Islet precursor cell (in vitro differentiated cells): Measurements from ENCODE around the gene MAP6D1.

ENCODE experiments used
- DNase-seq: peaks from one replicate; pipeline ENCODE4 v3.0.0-alpha.2; 2018

The MAP6D1 gene

GRCh38 chr3:183825456-183826161 is at the start of gene MAP6D1:
Gene MAP6D1, minus strand, starts transcription at chr3:183825577. Its CDS starts 30 bp downstream, at chr3:183825547.
- DNase-seq, result peak; percentile 89

GRCh38 chr3:183873914-183874313 is 48.5 kb upstream of the MAP6D1 start:
- no peak for DNase-seq

GRCh38 chr3:183871541-183871940 is 46.2 kb upstream of the MAP6D1 start:
- no peak for DNase-seq

GRCh38 chr3:183870563-183870962 is 45.2 kb upstream of the MAP6D1 start:
- no peak for DNase-seq

- no peak for DNase-seq
These were observed 43.4 kb upstream of the MAP6D1 start for GRCh38 chr3:183868796-183869195.

GRCh38 chr3:183862610-183863009 is 37.2 kb upstream of the MAP6D1 start:
- no peak for DNase-seq

GRCh38 chr3:183857863-183858262 is 32.5 kb upstream of the MAP6D1 start:
- DNase-seq, result no peak

- DNase-seq, result no peak
These were observed 29.1 kb upstream of the MAP6D1 start for GRCh38 chr3:183854318-183855035.

GRCh38 chr3:183845608-183846288 is 20.4 kb upstream of the MAP6D1 start:
- DNase-seq, result peak; percentile 72

GRCh38 chr3:183845090-183845489 is 19.7 kb upstream of the MAP6D1 start:
- no peak for DNase-seq

- no peak for DNase-seq
These were observed 19.2 kb upstream of the MAP6D1 start for GRCh38 chr3:183844606-183845005.

GRCh38 chr3:183839751-183840150 is 14.4 kb upstream of the MAP6D1 start:
- no peak for DNase-seq

- no peak for DNase-seq
These were observed 12.5 kb upstream of the MAP6D1 start for GRCh38 chr3:183837894-183838293.

GRCh38 chr3:183837390-183837789 is 12.0 kb upstream of the MAP6D1 start:
- DNase-seq, result no peak

GRCh38 chr3:183833516-183833915 is 8.1 kb upstream of the MAP6D1 start:
- no peak for DNase-seq

- no peak for DNase-seq
These were observed 4.8 kb upstream of the MAP6D1 start for GRCh38 chr3:183830187-183830586.

- no peak for DNase-seq
These were observed 4.1 kb upstream of the MAP6D1 start for GRCh38 chr3:183829466-183829865.

GRCh38 chr3:183828538-183828870 is 3.1 kb upstream of the MAP6D1 start:
- DNase-seq, result no peak

GRCh38 chr3:183827809-183828537 is 2.6 kb upstream of the MAP6D1 start:
- no peak for DNase-seq

GRCh38 chr3:183826448-183827250 is 1.3 kb upstream of the MAP6D1 start:
- no peak for DNase-seq

GRCh38 chr3:183824761-183825455 is 469 bp downstream of the MAP6D1 start:
- peak; percentile 70 for DNase-seq

- DNase-seq, result no peak
These were observed 1.4 kb downstream of the MAP6D1 start for GRCh38 chr3:183823963-183824362.
